ENCODE results near the gene HSD17B13.
"Not testable (repeated sequence)": the region's sequence is repeated elsewhere in the genome, so short reads cannot be mapped to it uniquely, and the experiment has no call there.

The HSD17B13 gene

GRCh38 chr4:87321888-87322287 is 794 bp downstream of the HSD17B13 start:
- Histone ChIP-seq H3K27ac (no peak overlapping the region), H3K4me3 (no peak overlapping the region)

- H3K27ac ChIP-seq, result no peak overlapping the region
- no peak overlapping the region for H3K4me3 ChIP-seq
These were observed 5.2 kb downstream of the HSD17B13 start for GRCh38 chr4:87317527-87317926.

- Histone ChIP-seq H3K27ac (no peak overlapping the region), H3K4me3 (no peak overlapping the region)
These were observed 5.7 kb downstream of the HSD17B13 start for GRCh38 chr4:87316961-87317360.

GRCh38 chr4:87315000-87315399 is 7.7 kb downstream of the HSD17B13 start:
- not testable (repeated sequence) for H3K4me3 ChIP-seq
- peak overlapping the region in 5 of 21 experiments; percentile 27 to 70 (median 41) for H3K27ac ChIP-seq

- no peak overlapping the region for H3K4me3 ChIP-seq
- H3K27ac ChIP-seq, result peak overlapping the region in 2 of 21 experiments; percentile 14 to 70
These were observed 8.9 kb downstream of the HSD17B13 start for GRCh38 chr4:87313756-87314155.

GRCh38 chr4:87311684-87312083 is 11.0 kb downstream of the HSD17B13 start:
- Histone ChIP-seq H3K27ac (no peak overlapping the region), H3K4me3 (no peak overlapping the region)

- peak overlapping the region in 1 of 21 experiments; percentile 25 for H3K27ac ChIP-seq
- H3K4me3 ChIP-seq, result no peak overlapping the region
These were observed 11.9 kb downstream of the HSD17B13 start for GRCh38 chr4:87310691-87311335.

- Histone ChIP-seq H3K4me3 (no peak overlapping the region), H3K27ac (no peak overlapping the region)
These were observed 13.1 kb downstream of the HSD17B13 start for GRCh38 chr4:87309625-87310024.

GRCh38 chr4:87306056-87306455 is 16.6 kb downstream of the HSD17B13 start:
- Histone ChIP-seq H3K4me3 (no peak overlapping the region), H3K27ac (no peak overlapping the region)

GRCh38 chr4:87305562-87305961 is 17.1 kb downstream of the HSD17B13 start:
- H3K27ac ChIP-seq, result peak overlapping the region in 1 of 21 experiments; percentile 1
- peak overlapping the region in 1 of 7 experiments; percentile 4 for H3K4me3 ChIP-seq

- Histone ChIP-seq H3K4me3 (peak overlapping the region in 1 of 7 experiments; percentile 4), H3K27ac (peak overlapping the region in 3 of 21 experiments; percentile 1 to 21 (median 10))
These were observed 17.8 kb downstream of the HSD17B13 start for GRCh38 chr4:87304745-87305432.

- no peak overlapping the region for H3K27ac ChIP-seq
- H3K4me3 ChIP-seq, result no peak overlapping the region
These were observed 22.8 kb downstream of the HSD17B13 start for GRCh38 chr4:87299898-87300297.

- no peak overlapping the region for H3K4me3 ChIP-seq
These were observed 24.3 kb downstream of the HSD17B13 start for GRCh38 chr4:87298362-87298761.

GRCh38 chr4:87294911-87295310 is 27.8 kb downstream of the HSD17B13 start:
- not testable (repeated sequence) for H3K4me3 ChIP-seq, H3K27ac ChIP-seq

More at GRCh38 chr4:87298362-87298761, 24.3 kb downstream of the HSD17B13 start:
- H3K27ac ChIP-seq, result no peak overlapping the region

GRCh38 chr4:87293889-87294288 is 28.8 kb downstream of the HSD17B13 start:
- not testable (repeated sequence) for H3K4me3 ChIP-seq, H3K27ac ChIP-seq

GRCh38 chr4:87286970-87287369 is 35.7 kb downstream of the HSD17B13 start:
- Histone ChIP-seq H3K27ac (no peak overlapping the region), H3K4me3 (no peak overlapping the region)

- not testable (repeated sequence) for H3K4me3 ChIP-seq, H3K27ac ChIP-seq
These were observed 38.4 kb downstream of the HSD17B13 start for GRCh38 chr4:87284268-87284667.

GRCh38 chr4:87283151-87283550 is 39.5 kb downstream of the HSD17B13 start:
- Histone ChIP-seq H3K27ac (no peak overlapping the region), H3K4me3 (no peak overlapping the region)

GRCh38 chr4:87281603-87282002 is 41.1 kb downstream of the HSD17B13 start:
- H3K27ac ChIP-seq, result no peak overlapping the region
- H3K4me3 ChIP-seq, result no peak overlapping the region

- Histone ChIP-seq H3K27ac (no peak overlapping the region), H3K4me3 (no peak overlapping the region)
These were observed 44.3 kb downstream of the HSD17B13 start for GRCh38 chr4:87278335-87278794.

GRCh38 chr4:87275311-87275710 is 47.4 kb downstream of the HSD17B13 start:
- Histone ChIP-seq H3K4me3 (no peak overlapping the region), H3K27ac (no peak overlapping the region)

All from skin epidermis (tissue), 12 donors.